NCI-H2029 treated with DMSO at 0.1 percent for 48 hours (cell line): ENCODE measurements around the gene NBDY.
"Not testable (repeated sequence)": the region's sequence is repeated elsewhere in the genome, so short reads cannot be mapped to it uniquely, and the experiment has no call there.

Experiments used
- DNase-seq: peaks from one replicate; lab custom pipeline; 2025; lab: John Stamatoyannopoulos, UW

NBDY gene

DNA sequence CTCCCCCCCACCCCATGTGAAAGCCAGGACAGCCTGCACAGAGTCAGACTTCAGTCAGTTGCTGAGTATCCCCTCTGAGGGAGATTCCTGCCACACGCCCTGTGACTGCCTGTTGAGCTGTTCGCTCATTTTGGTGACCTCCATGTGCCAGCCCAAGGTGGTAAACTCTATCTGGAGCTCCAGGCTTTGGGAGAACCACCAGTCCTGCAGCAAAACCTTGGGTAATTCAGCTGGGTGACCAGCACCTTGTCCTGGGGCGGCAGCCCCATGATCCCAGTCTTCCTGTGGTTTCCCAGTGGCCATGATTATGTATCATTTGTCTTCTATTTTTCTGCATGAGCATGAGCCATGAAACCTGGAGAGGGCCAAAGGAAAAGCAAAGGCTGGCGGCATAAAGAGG lies 73.4 kb downstream of the NBDY start:
- DNase-seq: no peak

DNA sequence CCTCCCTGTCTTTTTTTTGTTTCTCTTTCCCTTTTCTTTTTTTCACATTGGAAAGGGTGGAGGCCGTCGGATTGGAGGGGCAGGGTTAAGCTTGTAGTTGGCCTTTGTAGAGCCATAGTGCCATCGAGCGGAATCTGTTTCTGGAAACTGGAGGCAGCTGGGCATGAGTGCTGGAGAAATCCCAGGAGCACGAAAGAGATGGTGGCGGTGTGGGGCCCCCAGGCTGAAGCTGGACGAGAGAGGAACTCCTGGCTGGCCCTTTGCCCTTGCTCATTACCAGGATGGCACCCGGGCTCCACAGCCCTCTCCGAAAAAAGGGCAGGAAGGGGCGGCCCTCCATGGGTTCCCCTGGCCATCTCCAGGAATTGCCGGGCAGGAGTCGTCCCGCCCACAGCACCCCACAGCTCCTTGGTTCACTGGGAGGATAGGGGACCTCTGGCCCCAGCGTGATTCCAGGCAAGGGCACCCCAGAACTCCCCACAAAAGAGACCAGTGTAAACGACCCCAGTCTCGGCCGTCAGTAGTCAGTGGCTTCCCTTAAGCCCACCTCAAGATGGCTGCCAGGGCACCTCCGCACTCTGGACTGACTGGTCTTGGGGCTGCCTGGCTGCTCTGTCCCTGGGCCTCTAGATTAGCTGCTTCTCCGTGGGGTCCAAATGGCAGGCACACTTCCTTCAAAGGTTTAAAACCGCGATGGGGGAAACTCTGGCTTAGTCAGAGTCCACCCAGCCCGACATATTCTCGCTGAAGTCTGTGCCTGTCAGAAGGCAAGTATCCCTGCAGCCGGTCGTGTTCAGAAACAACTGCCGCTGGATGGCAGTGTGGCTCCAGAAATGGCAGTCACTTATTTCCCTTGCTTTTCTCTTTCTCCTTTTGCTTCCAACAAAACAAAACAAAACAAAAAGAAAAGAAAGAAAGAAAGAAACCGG lies 74.1 kb downstream of the NBDY start:
- no peak for DNase-seq

DNA sequence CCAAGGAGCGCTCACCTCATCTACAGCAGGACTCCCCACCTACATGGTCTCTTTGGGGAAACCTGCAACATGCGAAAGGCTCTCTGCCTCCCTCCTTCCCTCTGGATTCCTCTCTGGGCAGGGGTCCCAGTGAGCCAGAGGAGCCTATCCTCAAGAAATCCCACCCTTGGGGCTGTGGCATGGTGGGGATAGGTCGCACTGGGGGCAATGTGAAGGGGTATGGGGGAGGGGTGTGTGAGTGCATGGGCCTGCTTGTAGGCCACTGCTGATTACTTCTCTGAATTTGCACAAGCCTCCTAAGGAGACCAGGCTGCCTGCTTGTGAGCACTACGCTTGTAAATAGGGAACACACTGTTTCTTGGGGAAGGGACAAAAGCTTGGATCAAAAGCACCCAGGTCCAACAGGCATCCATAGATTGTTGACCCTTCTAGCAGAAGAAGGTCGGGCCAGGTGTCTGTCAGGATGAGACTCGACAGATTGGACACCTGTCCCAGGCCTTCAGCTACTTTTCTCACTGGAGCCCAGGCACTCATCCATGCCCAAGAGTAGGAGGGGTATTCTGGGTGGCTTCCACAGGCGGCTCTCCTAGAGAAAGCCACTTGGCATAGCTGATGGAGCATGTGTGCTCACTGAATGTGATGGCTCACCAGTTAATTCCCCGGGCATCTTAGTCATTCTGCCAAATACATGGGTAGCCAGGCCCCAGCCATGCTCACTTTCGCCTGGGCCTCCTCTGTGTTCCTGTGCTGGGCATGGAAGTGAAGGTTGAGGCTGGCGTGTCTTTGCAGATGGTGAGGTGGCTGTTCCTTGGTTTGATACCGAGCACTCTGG lies 75.0 kb downstream of the NBDY start:
- DNase-seq: no peak

DNA sequence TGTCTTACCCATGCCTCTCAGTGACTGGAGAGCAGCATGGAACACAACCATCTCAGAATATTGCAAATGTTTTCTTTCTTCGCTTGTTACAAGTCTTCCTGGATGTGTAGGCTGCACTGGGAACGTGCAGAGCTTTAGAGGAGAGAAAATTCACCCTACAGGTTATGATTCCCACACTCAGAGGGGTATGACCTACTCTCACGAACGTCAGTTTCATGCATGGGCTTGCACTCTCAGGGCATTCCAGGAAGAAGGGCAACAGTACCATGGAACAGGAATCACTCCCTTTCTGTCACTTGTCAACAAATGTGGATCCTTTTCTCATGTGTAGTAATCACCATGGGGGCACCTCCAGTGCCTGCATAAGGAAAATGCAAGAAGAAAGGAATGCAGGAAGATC lies 75.8 kb downstream of the NBDY start:
- DNase-seq: no peak

DNA sequence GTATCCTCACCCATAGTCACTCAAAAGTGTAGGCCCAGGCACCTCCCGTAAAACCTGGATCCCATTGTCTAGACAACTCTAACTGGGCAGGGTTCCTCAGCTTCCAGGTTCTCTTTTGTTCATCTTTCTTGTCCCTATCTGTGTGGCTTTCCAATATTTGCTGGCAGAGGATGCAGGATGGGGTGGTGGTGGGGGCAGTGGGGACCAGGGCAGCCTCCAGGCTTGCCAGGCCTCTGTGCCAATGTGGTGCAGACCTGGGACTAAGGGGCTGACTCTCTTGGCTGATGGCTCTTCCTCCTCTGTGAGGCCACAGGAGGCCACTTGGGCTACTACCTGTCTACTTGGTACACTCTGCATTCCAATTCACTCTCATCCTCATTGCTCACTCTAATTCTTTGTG lies 76.4 kb downstream of the NBDY start:
- DNase-seq: no peak

DNA sequence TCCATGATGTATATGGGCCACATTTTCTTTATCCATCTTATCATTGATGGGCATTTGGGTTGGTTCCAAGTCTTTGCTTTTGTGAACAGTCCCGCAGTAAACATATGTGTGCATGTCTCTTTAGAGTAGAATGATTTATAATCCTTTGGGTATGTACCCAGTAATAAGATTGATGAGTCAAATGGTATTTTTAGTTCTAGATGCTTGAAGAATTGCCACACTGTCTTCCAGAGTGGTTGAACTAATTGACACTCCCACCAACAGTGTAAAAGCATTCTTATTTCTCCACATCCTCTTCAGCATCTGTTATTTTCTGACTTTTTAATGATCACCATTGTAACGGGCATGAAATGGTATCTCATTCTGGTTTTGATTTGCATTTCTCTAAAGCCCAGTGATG lies 77.1 kb downstream of the NBDY start:
- not testable (repeated sequence) for DNase-seq

DNA sequence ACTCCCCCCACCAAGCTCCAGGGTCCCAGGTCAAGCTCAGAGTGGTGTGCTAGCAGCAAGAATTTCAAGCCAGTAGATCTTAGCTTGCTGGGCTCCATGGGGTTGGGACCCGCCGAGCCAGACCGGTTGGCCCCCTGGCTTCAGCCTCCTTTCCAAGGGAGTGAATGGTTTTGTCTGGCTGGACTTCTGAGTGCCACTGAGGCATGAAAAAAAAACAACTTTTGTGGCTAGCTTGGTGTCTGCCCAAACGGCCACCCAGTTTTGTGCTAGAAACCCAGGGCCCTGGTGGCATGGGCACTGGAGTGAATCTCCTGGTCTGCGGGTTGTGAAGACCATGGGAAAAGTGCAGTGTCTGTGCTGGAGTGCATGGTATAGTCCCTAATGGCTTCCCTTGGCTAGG lies 82.6 kb downstream of the NBDY start:
- no peak for DNase-seq

DNA sequence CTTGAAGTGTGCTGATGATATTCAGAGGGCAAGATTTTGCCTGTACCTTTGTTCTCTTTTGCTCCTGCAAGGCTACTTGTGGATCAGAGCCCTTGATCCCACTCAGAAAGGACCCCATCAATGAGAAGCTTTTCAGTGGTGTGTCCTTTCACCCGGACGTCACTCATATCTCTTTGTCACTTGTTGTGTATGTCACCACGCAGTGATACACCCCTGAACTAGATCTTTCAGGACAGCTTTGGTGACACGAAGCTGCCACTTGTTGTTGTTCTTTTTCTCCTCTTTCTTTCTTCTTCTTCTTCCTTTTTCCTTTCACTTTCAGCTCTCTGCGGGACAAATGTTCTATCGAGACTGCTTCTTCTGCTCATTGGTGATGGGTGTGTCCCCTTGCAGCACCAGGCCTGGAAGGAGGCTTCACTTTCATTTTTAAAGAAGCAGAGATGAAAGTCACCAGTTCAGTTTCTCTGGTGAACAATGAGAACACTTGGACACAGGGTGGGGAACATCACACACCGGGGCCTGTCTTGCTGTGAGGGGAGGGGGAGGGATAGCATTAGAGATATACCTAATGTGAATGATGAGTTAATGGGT lies 83.6 kb downstream of the NBDY start:
- DNase-seq: no peak

DNA sequence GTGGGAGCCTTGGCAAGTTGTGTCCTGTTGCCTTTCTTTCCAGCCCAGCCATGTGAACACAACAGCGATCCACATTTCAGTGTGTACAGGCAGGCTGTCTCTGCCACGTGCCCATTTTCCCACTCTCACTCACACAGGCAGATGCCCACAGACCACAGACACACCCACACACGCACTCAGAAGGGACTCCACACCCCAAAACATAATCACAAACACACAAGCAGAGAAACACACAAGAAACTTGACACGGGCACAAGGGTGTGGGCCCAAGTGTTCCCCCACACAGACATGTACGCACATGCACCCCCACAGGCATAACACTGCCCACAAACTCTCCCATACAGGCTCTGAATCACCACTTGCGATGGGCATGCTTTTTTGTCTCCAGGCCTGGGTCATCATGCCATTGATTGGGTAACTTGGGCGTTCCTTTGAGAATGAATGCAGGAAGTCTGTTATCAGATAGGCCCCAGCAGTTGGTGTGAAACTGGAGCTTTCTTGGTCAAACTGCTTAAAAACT lies 84.3 kb downstream of the NBDY start:
- no peak for DNase-seq

DNA sequence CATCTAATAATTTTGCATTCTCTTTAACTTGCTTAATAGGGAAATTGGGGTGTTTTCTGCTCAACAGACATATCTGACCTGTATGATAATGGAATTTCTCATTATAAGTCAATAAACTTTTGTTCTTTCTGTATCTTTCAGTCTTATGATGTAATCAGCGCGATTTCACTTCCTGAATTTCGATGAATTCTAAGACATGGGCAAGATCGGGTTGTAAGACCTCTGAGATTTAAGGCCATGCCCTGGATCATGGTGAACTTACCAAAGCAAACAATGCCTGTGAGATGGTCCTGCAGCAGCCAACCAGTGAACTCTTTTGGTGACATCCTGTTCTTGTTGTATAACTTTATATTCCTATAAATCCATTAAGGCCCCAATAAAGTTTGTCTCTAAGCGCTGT lies 88.1 kb downstream of the NBDY start:
- DNase-seq: no peak

DNA sequence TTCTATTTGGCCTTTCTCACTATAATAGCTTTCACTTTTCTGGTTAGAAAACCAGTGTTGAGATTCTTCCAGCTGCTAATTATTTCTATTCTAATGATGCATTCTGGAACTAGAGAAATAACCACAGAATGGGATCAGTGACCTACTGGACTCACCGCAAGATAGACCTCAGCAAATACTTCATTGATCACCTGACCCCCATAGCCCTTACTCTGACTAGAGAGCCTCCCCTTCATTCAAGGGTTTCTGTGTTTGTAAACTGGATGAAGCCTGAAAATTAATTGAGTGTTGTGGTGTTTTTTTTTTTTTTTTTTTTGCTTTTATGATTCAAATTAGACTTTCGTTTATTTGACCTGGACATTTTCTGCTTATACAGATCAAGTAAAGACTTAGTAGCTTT lies 97.0 kb downstream of the NBDY start:
- no peak for DNase-seq

DNA sequence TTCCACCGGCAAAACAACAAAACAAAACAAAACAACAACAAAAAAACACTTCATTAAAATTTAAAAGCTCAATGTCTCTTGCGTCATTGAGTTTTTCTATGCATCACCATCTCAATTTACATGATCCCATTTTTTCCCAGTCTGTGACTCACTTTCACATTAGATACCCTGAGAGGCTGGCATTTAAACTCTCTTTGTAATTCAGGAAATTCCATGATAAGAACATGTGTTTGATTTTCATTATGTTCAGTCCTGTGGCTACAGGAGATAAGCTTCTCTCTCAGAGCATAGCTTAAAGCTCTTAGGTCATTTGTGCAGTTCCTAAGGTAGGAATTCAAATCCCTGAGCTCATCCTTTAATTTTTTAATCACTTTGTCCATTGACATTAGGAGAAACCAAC lies 104.6 kb downstream of the NBDY start:
- DNase-seq: no peak

DNA sequence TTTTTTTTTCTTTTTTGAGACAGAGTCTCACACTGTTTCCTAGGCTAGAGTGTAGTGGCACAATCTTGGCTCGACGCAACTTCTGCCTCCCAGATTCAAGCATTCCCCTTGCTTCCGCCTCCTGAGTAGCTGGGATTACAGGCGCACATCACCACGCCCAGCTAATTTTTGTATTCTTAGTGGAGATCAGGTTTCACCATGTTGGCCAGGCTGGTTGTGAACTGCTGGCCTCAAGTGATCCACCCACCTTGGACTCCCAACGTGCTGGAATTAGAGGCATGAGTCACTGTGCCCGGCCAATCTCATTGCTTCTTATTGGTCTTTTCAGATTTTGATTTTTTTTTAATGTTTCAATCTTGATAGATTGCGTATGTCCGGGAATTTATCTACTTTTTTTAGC lies 124.4 kb downstream of the NBDY start:
- DNase-seq: no peak

DNA sequence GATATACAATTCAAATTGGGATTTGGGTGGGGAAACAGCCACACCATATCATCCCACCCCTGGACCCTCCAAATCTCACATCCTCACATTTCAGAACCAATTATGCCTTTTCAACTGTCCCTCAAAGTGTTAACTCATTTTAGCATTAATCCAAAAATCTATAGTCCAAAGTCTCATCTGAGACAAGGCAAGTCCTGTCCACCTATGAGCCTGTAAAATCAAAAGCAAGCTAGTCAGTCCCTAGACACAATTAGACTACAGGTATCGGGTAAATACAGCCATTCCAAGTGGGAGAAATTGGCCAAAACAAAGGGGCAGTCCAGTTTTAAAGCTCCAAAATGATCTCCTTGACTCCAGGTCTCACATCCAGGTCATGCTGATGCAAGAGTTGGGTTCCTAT lies 128.0 kb downstream of the NBDY start:
- no peak for DNase-seq

DNA sequence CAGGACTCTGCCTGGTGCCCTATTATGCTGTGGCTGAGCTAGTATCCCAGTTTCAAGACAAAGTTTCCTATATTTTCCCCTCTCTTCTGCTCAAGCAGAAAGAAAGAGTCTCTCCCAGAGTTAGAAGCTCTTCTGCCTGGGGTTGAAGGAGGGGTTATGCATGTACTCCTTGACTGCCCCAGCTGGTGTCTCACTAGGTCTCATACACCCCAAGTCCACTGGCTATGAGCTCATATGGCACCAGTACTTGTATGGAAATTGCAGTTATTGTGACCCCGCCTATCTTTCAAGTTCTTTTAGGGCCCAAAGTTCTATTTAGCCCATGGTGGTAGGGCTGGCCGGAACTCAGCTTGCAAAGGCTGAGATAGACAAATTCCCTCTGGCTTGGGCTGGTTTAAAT lies 131.8 kb downstream of the NBDY start:
- DNase-seq: no peak
